Measurements from ENCODE around the gene HNRNPUL1. TPM values are rescaled to one million over a fixed set of nuclear protein-coding genes. Genes with fewer than 3 reads are reported as not detected.
"Not testable (repeated sequence)": the region's sequence is repeated elsewhere in the genome, so short reads cannot be mapped to it uniquely, and the experiment has no call there.

HNRNPUL1 gene
- polyA plus RNA-seq, 10 donors, result 141 to 171 (median 152) TPM

DNA sequence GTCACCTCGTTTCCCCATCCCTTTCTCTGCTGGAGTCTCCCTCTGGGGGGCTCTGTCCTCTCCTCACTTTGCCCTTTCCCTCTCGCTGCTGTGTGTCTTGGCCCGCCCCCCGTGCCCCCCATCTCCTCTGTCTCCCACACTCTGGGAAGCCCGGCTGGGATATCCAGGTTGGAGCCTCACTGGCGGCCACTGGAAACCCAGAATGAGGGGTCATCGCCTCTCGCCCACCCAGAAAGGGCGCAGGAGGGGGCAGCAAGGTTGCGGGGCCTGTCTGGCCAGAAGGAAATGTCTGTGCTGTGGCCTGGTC, 61.4 kb downstream of the HNRNPUL1 start:
- DNase-seq, result no peak

DNA sequence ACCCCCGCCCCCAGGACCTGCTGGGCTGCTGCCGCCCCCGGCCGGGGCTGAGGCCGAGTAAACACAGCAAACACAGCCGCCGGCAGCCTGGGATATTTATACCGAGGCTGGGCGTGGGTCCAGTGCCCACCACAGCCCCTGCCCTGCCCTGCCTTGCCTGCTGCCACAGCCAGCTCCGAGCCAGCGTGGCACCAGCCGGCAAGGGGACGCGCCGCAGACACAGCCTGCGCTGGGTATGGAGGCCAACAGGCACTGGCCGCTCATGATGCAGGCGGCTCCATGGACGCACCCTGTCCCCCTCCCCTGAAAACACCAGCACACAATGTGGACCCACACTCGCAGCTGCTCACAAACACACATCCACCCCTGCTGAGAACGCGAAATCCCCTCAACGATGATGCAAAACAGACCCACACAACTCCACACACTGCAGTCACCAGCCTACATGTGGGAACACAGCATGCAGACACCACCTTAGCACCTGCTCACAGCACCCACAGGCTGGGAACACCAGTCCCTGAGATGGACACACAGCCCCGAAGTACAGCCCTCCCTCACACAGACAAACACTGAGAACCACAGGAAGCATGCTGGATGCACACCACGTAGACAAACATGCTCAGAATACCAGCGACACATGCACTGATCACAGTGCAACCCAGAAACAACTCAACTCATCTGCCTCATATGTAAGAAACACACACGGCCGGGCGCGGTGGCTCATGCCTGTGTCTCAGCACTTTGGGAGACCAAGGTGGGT, 62.0 kb downstream of the HNRNPUL1 start:
- DNase-seq, result peak in 1 of 3 donors; percentile 65

DNA sequence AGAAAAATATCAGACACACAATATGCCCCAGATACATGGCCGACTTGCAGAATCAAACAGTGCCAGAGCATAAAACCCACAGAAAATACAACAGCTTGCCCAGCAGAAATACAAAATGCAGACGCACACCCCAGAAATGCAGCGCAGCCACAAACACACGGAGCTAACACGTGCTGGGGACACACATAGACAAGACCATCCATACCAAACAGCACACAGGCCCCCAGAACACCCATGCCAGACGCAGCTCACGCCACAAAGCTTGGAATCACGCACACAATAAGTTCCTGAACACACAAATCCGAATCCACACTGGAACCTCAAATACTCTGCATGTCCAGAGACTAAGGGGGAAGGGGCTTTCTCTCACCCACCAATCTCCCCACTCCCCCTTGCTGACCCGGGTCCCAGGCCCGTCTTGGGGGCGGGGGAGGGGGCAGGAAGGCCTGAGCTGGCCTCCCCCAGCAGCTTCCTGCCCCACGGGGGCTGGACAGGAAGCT, 63.0 kb downstream of the HNRNPUL1 start:
- DNase-seq, result no peak

DNA sequence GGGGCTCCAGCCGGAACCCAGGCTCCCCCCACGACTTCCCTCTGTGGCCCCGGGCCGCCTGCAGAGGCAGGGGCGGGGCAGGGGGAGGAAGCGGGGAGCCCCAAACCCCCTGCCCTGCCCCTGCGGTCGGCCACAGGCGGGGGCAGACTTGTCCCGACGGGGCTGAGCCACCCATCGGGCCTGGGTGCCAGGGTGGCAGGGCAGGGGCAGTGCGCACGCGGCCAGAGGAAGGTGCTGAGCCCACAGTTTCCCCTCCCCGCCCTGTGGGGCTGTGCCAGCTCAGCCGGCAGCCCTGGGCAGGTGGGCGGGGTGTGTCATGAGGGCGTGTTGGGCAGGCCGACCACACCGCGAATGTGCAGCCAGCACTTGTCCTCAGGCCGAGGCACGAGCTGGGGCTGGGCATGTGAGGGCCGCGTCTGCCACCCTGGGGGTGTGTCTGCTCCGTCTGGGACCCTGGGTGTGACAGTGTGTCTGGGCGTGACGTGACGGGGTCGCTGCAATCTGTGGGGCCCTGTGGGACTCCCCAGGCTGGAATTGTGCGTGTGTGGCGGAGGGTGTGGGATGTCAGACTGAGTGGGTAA, 63.5 kb downstream of the HNRNPUL1 start:
- DNase-seq, result peak in 1 of 3 donors; percentile 72

DNA sequence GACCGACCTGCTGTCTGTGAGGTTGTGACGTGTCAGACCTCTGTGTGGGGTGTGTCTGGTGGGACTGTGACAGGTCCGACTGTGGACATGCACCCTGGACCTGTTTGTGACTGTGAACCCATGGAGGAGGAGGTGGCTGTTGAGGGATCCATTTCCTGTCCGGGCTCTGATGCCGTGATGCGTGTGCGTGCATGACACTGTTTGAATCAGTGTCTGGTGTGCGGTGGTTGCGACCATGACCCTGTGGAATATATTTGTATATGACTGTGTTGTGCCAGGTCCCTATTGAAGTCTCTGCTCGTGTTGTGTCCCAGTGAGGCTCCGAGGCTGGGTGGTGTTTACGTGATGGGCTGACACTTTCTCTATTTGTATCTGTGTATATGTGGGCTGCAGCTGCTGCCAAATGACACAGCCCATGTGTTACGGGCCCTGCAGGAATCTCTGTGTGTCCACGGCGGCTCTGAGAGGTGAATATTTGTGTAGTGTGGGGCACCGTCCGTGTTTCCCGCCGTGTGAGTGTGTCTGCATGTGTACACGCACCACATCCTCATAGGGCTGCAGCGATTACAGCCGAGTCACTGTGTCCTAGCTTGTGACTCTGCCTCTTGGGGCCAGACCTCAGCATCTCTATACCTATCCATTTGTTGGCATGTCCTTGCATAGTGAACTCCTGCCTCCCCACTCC, 64.1 kb downstream of the HNRNPUL1 start:
- peak in 1 of 3 donors; percentile 32 for DNase-seq

DNA sequence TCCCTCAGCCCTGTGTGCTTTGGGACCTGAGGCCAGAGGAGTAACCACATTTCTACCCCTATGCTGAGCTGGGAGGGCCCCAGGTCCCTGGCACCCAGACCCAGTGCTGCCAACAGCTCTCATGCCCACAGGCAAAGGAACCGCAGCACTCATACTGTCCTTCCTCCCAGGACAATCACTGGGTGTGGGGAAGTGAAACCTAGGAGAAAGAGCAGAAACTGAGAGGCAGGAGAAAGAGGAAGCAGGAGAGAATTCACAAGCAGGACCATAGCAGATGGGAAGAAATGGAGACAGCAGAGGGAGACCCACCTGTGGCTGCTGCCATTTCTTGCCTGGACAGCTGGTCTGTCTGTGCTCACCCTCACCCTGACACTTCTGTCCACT, 64.7 kb downstream of the HNRNPUL1 start:
- peak in 1 of 3 donors; percentile 55 for DNase-seq

DNA sequence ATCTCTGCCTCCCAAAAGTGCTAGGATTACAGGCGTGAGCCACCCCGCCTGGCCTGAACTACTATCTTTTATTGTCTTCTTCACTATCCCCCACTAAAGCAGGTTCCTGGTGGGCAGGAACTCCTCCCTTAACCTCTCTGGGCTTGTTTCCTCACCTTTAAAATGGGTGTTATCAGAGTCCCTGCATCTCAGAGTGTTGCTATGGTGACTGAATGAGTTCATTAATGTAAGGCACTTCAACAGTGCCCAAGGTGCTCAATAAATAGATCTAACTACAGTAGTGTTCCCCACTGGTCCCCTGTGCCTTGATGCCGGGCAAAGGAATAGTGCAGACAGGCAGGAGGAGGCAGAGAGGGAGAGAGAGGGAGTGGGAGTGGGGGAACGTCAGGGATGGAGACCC, 66.3 kb downstream of the HNRNPUL1 start:
- no peak for DNase-seq

DNA sequence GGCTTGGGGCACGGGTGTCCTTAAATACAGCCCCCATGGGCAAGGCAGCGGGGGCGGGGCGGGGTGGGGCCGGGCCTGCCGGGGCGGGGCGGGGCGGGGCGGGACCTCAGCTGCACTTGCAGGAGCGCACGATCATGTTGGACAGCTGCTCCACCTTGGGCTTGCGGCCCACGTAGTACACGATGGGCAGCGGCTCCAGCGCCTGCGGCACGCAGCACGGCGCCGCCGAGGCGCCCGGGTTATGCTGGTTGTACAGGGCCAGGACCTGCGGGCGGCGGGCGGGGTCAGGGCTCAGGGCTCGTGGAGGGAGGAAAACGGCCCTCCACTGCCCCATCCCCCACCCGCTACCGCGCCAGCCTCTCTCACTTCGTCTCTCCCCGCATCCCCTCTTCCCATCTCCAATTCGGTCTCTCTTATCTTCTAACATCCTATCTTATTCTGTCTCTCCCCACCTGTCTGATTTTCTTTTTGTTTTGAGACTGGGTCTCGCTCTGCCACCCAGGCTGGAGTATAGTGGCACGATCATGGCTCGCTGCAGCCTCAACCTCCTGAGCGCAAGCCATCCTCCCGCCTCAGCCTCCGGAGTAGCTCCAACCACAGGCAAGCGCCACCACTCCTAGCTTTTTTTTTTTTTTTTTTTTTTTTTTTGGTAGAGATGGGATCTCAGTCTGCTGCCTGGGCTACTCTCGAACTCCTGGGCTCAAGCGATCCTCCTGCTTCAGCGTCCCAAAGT, 66.9 kb downstream of the HNRNPUL1 start:
- no peak for DNase-seq

DNA sequence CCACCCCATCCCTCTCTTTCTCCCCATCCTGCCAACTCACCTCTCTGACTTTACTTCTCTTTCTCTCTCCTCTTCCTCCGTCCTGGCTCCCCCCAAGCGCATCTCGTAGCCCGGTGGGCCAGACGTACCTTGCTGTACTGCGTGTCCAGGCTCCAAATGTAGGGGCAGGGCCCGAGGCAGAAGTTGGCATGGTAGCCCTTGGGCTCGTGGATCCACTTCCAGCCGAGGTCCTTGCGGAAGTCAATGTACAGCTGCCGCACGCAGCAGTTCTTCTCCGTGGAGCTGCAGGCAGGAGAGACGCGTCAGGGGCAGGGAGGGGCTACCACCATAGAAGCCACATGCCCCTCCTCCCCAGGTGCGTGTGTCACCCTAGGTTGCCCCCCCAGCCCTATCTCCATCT, 67.8 kb downstream of the HNRNPUL1 start:
- DNase-seq, result no peak

DNA sequence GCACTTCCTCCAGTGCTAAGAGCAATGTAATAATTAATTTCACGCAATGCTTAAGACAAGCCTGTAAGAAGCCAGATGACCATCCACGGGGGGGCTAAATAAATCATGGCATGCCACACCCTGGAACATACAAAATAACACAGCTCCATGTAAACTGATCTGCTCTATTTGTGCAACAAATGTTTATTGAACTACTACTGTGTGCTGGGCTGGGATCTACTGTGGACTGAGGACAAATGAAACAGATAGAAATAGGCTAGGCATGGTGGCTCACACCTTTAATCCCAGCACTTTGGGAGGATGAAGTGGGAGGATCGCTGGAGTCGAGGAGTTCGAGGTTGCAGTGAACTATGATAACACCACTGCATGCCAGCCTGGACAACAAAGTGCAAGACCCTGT, 68.3 kb downstream of the HNRNPUL1 start:
- DNase-seq, result no peak

DNA sequence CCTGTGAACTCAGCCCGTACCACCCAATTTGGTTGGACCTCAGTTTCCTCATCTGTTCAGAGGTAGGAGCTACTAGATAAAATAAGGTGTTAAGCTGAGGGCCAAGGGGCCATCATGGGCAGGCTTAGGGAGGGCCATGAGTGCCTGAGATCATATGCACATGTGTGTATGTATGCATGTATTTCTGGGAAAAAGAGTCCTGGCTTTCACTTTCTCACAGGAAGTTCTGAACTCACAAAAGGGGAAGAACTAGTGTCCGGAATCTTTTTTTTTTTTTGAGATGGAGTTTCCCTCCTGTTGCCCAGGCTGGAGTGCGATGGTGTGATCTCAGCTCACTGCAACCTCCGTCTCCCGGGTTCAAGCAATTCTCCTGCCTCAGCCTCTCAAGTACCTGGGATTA, 70.6 kb downstream of the HNRNPUL1 start:
- DNase-seq, result no peak

DNA sequence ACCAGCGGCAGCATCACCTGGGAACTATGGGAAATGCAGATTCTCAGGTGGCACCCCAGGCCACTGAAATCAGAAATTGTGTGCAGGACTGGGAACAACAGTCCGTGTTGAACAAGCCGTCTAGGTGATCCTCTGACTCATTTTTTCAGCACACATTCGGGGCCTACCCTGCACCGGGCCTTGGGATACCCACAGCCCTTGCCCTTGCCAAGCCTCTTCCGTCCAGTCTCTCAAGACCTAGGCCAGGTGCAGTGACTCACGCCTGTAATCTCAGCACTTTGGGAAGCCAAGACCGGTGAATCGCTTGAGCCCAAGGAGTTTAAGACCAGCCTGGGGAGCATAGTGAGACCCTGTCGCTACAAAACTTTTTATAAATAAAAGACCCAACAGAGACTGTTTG, 71.3 kb downstream of the HNRNPUL1 start:
- DNase-seq, result no peak

DNA sequence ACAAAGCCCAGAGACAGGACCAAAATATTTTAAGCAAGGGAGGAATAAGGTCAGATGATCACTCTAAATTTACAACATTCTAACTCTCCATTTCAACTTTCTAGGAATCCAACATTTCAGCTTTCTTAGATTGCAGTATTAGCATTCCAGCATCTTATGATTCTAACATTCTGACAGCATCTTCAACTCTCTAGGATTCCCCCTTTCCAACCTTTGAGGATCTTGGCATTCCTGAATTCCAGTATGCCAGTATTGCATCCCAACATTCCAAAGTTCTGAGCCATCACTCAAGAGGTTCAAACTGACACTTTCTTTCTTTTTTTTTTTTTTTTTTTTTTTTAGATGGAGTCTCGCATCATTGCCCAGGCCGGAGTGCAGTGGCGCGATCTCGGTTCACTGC, 75.8 kb downstream of the HNRNPUL1 start:
- DNase-seq, result no peak

DNA sequence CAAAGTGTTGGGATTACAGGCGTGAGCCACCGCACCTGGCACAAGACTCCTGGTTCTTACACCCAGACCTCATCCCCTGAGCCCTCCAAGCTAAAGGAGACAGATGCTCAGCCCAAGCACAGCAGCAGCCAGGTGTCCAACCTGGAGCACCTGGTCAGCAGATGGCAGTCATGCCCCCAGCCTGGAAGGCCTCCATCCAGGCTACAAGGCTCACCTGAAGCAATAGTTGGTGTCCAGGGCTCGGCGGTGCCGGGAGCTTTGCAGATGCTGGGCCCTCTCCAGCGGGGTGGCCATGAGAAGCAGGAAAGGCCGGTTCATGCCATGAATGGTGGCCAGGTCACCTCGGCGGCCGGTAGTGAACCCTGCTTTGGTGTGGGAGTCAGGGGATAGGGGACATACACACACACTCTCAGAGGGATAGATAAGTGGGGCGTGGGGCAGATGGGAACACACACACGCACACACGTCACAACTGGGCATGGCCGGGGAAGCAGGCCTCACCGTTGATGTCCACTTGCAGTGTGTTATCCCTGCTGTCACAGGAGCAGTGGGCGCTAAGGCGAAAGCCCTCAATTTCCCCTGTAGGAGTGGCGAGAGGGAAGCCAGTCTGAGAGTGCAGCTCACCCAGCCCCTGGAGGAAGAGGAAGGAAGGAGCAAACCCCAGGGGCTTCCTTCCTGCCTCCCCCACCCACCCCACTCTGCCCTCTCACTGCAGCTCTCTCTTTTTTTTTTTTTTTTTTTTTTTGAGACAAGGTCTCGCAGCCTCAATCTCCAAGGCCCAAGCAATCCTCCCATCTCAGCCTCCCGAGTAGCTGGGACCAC, 77.7 kb downstream of the HNRNPUL1 start:
- no peak for DNase-seq

DNA sequence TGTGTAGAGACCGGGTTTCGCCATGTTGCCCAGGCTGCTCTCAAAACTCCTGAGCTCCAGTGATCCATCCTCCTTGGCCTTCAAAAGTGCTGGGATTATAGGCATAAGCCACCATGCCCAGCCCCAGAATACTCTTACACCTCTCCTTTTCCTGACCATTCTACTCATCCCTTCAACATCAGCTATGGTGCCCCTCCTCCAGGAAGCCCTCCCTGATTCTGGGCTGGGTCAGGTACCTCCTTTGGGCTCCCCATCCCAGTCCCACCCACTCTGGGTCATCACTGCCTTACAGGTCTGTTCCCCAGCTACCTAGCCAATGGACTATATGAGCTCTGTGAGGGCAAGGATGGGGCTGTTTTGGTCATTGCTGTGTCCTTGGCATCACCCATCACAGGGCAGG, 80.0 kb downstream of the HNRNPUL1 start:
- no peak for DNase-seq

DNA sequence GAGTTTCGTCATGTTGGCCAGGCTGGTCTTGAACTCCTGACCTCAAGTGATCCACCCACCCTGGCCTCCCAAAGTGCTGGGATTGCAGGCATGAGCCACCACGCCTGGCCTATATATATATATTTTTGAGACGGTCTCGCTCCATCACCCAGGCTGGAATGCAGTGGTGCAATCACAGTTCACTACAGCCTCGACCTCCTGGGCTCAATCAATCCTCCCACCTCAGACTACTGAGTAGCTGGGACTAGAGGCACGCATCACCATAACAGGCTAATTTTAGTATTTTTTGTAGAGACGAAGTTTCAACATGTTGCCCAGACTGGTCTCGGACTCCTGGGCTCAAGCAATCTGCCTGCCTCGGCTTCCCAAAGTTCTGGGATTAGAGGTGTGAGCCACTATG, 82.7 kb downstream of the HNRNPUL1 start:
- not testable (repeated sequence) for DNase-seq

DNA sequence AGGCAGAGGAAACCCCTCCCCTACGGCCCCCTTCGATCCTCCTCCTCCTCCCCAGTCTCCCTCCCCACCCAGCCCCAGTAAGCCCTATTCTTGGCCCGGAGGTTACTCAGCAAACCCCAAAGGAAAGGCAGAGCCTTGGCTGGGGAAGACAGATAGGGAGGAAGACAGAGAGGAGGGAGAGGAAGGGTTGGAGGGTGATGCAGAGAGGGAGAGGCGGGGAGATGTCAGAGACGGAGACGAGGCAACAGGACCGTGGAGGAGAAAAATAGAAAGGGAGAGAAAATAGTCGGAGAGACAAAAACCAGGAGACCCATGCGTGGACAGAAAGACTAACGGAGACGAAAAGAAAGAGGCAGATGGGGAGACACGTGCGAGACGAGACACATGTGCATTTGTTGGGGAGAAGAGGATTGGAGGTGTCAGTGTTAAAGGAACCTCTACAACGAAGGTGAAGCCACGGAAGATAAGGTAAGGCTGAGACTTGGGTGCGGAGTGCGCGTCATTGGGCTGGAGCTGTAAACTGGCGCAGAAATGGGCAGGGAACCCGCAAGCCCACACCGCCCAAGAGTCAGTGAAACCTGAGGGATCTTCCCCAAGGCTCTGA, 86.7 kb downstream of the HNRNPUL1 start:
- DNase-seq, result no peak

DNA sequence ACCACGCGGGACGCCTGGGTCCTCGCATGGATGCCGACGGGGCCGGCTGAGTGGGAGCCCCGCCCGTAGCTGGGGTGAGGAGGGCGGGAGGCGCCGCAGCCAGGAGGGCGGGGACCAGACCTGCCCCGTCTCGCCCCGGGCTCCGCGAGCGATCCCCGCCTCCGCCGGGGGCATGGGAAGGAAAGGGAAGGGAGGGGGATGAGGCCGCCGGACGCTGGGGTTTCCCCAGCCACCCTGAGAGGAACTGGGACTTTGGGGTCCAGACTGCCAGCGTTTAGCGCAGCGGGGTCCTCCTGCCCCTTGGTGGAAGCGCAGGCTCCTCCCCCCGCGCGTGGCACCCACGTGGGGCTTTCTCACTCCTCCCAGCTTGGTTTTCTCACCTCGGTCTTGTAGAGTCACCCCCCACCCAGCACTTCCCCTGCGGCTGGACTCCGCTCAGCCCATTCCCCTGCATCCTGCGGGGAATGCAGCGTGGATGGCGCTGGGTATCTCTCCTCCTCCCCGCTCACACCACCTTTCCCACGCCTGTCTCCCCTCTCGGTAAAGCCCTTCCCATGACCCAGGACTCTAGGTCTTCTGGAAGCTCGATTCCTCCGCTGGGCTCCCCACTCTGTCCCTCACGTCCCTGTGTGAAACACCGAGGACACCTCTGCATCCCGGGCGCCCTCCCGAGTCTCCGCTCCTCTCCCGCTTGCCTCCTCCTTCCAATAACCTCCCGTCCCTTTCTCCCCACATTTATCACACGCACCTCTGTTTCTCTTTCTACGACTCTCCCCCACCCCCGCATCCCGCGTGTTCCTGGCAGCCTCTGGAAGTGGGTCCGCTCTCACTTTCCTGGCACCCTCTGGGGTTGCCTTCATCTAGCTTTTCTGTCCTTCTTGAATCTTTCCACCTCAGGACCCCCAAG, 87.4 kb downstream of the HNRNPUL1 start:
- DNase-seq, result peak in 1 of 3 donors; percentile 71

DNA sequence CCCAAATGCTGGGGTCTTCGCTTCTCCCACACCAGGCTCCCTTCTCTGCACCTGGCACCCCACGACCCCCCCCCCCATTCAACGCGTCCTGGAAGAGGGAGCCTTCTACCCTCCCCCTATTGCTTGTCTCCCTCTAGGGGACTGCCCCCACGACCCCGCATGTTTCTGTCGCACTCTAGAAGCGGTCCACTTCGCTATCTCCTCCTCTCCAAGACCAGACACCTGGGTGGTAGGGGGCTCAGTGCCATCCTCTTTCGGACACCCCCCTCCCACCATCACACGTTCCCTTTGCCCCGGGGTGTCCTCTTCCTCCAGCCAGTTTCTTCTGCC, 88.1 kb downstream of the HNRNPUL1 start:
- no peak for DNase-seq
